GM23338 (cell line): ENCODE results near the gene KRTAP10-9. TPM values are rescaled to one million over a fixed set of nuclear protein-coding genes. Genes with fewer than 3 reads are reported as not detected.

ENCODE experiments used
- ATAC-seq: fragments of 200-7000 bp; cut with Tn5 transposase; 3 replicates; pipeline ENCODE4 v1.9.1; 2020
- DNase-seq: peaks from one replicate; pipeline ENCODE4 v3.0.0-alpha.2; 2015; ENCODE audit warnings: low spot score
- H2AFZ ChIP-seq: fragments of 200-600 bp; sonication (generic); 2 replicates; pipeline ENCODE4 v1.8.0; 2016; ENCODE audit warnings: antibody characterized with exemption, mild to moderate bottlenecking, moderate library complexity
- H3F3A ChIP-seq: fragments of 200-600 bp; sonication (generic); replicated peaks from 2 replicates; pipeline ENCODE4 v1.8.0; 2017; ENCODE audit warnings: antibody characterized with exemption, mixed run types, low read depth
- H3K27ac ChIP-seq: fragments of 200-600 bp; sonication (generic); 2 replicates; pipeline ENCODE4 v1.6.1; 2016; ENCODE audit warnings: low read depth
- H3K27me3 ChIP-seq: fragments of 200-600 bp; sonication (generic); 2 replicates; pipeline ENCODE4 v1.8.0; 2016; ENCODE audit warnings: mild to moderate bottlenecking, mixed run types, moderate library complexity; ENCODE audit not compliant: insufficient read depth
- H3K36me3 ChIP-seq: fragments of 200-600 bp; sonication (generic); 2 replicates; pipeline ENCODE4 v1.8.0; 2016; ENCODE audit warnings: mild to moderate bottlenecking; ENCODE audit not compliant: insufficient read depth
- H3K4me1 ChIP-seq: fragments of 200-600 bp; sonication (generic); 2 replicates; pipeline ENCODE4 v1.8.0; 2016; ENCODE audit warnings: mild to moderate bottlenecking, moderate library complexity; ENCODE audit not compliant: insufficient read depth
- H3K4me2 ChIP-seq: fragments of 200-600 bp; sonication (generic); 2 replicates; pipeline ENCODE4 v1.7.1; 2017; ENCODE audit warnings: mixed run types
- H3K4me3 ChIP-seq: fragments of 200-600 bp; sonication (generic); 2 replicates; pipeline ENCODE4 v1.6.1; 2016; ENCODE audit warnings: mixed run types
- H3K79me2 ChIP-seq: fragments of 200-600 bp; sonication (generic); replicated peaks from 2 replicates; pipeline ENCODE4 v1.8.0; 2017; ENCODE audit warnings: mild to moderate bottlenecking; ENCODE audit not compliant: insufficient read depth
- H3K9me2 ChIP-seq: fragments of 200-600 bp; sonication (generic); 2 replicates; pipeline ENCODE4 v1.8.0; 2017; ENCODE audit not compliant: insufficient read depth
- H4K20me1 ChIP-seq: fragments of 200-600 bp; sonication (generic); replicated peaks from 2 replicates; pipeline ENCODE4 v1.8.0; 2017; ENCODE audit warnings: mild to moderate bottlenecking; ENCODE audit not compliant: insufficient read depth
- H3K27ac Mint-ChIP-seq: 2 replicates; pipeline ENCODE4 v1.8.0; 2020; ENCODE audit warnings: inconsistent platforms, mild to moderate bottlenecking, moderate library complexity, mixed read lengths
- H3K27me3 Mint-ChIP-seq: 3 replicates; pipeline ENCODE4 v1.8.0; 2022; ENCODE audit warnings: low read depth, mild to moderate bottlenecking, moderate library complexity, mixed read lengths, inconsistent platforms; ENCODE audit not compliant: insufficient read depth, poor library complexity
- H3K36me3 Mint-ChIP-seq: 3 replicates; pipeline ENCODE4 v1.8.0; 2021; ENCODE audit warnings: low read depth, mild to moderate bottlenecking, inconsistent platforms, moderate library complexity, mixed read lengths
- H3K4me1 Mint-ChIP-seq: 3 replicates; pipeline ENCODE4 v1.8.0; 2020; ENCODE audit warnings: mild to moderate bottlenecking, inconsistent platforms, mixed read lengths
- H3K4me3 Mint-ChIP-seq: 3 replicates; pipeline ENCODE4 v1.8.0; 2021; ENCODE audit warnings: moderate library complexity, mild to moderate bottlenecking, inconsistent platforms, mixed read lengths
- H3K9me3 Mint-ChIP-seq: 3 replicates; pipeline ENCODE4 v1.8.0; 2020; ENCODE audit warnings: moderate library complexity, mild to moderate bottlenecking, inconsistent platforms, mixed read lengths
- CREB1 ChIP-seq: fragments of 250-450 bp; sonication (Bioruptor Pico); IDR thresholded peaks from 2 replicates; pipeline ENCODE4 v1.5.0; 2020; ENCODE audit warnings: low read depth, mild to moderate bottlenecking, moderate library complexity
- EZH2 ChIP-seq: fragments of 200-600 bp; sonication (generic); IDR thresholded peaks from one replicate; pipeline ENCODE4 v1.8.0; 2017; ENCODE audit warnings: antibody characterized with exemption, mild to moderate bottlenecking, low read depth; ENCODE audit not compliant: unreplicated experiment
- EZH2phosphoT487 ChIP-seq: fragments of 200-600 bp; sonication (generic); IDR thresholded peaks from one replicate; pipeline ENCODE4 v1.8.1; 2018; ENCODE audit warnings: antibody characterized with exemption; ENCODE audit not compliant: unreplicated experiment
- JUNB ChIP-seq: IDR thresholded peaks from one replicate; pipeline ENCODE4 v1.6.1; 2016; ENCODE audit warnings: antibody characterized with exemption; ENCODE audit not compliant: unreplicated experiment
- NANOG ChIP-seq: IDR thresholded peaks from 2 replicates; pipeline ENCODE4 v1.6.1; 2016; ENCODE audit warnings: antibody characterized with exemption, borderline replicate concordance
- POLR2AphosphoS5 ChIP-seq: IDR thresholded peaks from 2 replicates; pipeline ENCODE4 v1.6.1; 2016; ENCODE audit warnings: antibody characterized with exemption, low read depth
- REST ChIP-seq: IDR thresholded peaks from one replicate; pipeline ENCODE4 v1.6.1; 2018; ENCODE audit warnings: antibody characterized with exemption; ENCODE audit not compliant: unreplicated experiment
- STAT1 ChIP-seq: IDR thresholded peaks from one replicate; pipeline ENCODE4 v1.6.1; 2016; ENCODE audit warnings: antibody characterized with exemption; ENCODE audit not compliant: unreplicated experiment
- ZNF114 ChIP-seq: fragments of 250-450 bp; sonication (Bioruptor Pico); IDR thresholded peaks from 2 replicates; pipeline ENCODE4 v1.5.0; 2020; ENCODE audit warnings: mild to moderate bottlenecking, moderate library complexity
- ZNF331 ChIP-seq: fragments of 250-450 bp; sonication (Bioruptor Pico); IDR thresholded peaks from 2 replicates; pipeline ENCODE4 v1.5.0; 2020; ENCODE audit warnings: low read depth, mild to moderate bottlenecking, moderate library complexity
- polyA plus RNA-seq: library from polyadenylated mRNA; unstranded; fragments of >200 nt; fragmentation: Nextera tagmentation; extraction: Ambion mirVana; gene quantifications from 2 replicates; pipeline ENCODE4 v1.2.1, GENCODE V29; 2016
- total RNA-seq: library from RNA; depleted of rRNA; stranded (reverse); fragments of >200 nt; shearing (Covaris generic); gene quantifications from 2 replicates; pipeline ENCODE4 v1.2.3, GENCODE V29; 2014
- TF ChIP-seq, protein P1 (sequence below): fragments of 250-450 bp; sonication (Bioruptor Pico); IDR thresholded peaks from 2 replicates; pipeline ENCODE4 v1.5.0; 2020; ENCODE audit warnings: mild to moderate bottlenecking, moderate library complexity
- TF ChIP-seq, protein P2 (sequence below): IDR thresholded peaks from 2 replicates; pipeline ENCODE4 v1.6.1; 2016; ENCODE audit warnings: antibody characterized with exemption
- TF ChIP-seq, protein P3 (sequence below), 2 experiments: fragments of 200-600 bp in 1 of 2; sonication (generic) in 1 of 2; conservative IDR thresholded peaks; 2 replicates each; pipeline versions ENCODE4 v1.5.1 to v1.6.1; 2016 to 2017; ENCODE audit warnings: antibody characterized with exemption in 2 of 2, low read depth in 2 of 2, mild to moderate bottlenecking in 2 of 2, moderate library complexity in 1 of 2

Gene KRTAP10-9
- total and polyA plus RNA-seq, 2 experiments from 2014 or later, result not detected

DNA sequence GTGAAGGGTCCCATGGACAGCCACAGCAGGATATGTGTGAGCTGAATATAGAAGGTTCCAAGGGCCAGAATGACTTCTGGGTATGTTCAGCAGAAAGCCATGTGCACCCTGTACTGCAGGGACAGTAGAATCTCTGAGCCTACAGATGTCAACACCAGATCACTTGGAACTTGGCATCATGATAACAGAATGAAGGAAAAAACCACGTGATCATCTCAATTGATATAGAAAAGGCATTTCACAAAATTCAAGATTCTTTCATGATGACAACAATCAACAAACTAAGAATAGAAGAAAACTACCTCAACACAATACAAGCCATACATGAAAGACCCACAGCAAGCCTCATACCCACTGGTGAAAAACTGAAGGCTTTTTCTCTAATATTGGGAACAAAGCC is 40.7 kb downstream of the KRTAP10-9 start:
- H3K36me3 ChIP-seq, result no peaks in the 10 kb centered on the region
- no peaks in the 10 kb centered on the region for H3K9me2 ChIP-seq
- no peak overlapping the region for H3K4me3 ChIP-seq
- no peaks in the 10 kb centered on the region for H3K4me1 ChIP-seq
- Mint-ChIP-seq H3K9me3 (peaks cover 47% of the 10 kb centered on the region), H3K36me3 (peaks cover 12% of the 10 kb centered on the region), H3K27ac (no peak overlapping the region), H3K4me3 (no peak overlapping the region), H3K4me1 (no peaks in the 10 kb centered on the region; the same call in 2 of the 3 replicates), H3K27me3 (peaks cover 1% of the 10 kb centered on the region)
- H4K20me1 ChIP-seq, result no peaks in the 10 kb centered on the region
- H3K27ac ChIP-seq, result no peak overlapping the region
- TF ChIP-seq CREB1 (CRISPR knock-in tag) (no peak), ZNF114 (CRISPR knock-in tag) (no peak), REST (no peak), NANOG (no peak), EZH2phosphoT487 (no peak), POLR2AphosphoS5 (no peak), JUNB (no peak), STAT1 (no peak), EZH2 (no peak), ZNF331 (CRISPR knock-in tag) (no peak)
- TF ChIP-seq, protein P1, sequence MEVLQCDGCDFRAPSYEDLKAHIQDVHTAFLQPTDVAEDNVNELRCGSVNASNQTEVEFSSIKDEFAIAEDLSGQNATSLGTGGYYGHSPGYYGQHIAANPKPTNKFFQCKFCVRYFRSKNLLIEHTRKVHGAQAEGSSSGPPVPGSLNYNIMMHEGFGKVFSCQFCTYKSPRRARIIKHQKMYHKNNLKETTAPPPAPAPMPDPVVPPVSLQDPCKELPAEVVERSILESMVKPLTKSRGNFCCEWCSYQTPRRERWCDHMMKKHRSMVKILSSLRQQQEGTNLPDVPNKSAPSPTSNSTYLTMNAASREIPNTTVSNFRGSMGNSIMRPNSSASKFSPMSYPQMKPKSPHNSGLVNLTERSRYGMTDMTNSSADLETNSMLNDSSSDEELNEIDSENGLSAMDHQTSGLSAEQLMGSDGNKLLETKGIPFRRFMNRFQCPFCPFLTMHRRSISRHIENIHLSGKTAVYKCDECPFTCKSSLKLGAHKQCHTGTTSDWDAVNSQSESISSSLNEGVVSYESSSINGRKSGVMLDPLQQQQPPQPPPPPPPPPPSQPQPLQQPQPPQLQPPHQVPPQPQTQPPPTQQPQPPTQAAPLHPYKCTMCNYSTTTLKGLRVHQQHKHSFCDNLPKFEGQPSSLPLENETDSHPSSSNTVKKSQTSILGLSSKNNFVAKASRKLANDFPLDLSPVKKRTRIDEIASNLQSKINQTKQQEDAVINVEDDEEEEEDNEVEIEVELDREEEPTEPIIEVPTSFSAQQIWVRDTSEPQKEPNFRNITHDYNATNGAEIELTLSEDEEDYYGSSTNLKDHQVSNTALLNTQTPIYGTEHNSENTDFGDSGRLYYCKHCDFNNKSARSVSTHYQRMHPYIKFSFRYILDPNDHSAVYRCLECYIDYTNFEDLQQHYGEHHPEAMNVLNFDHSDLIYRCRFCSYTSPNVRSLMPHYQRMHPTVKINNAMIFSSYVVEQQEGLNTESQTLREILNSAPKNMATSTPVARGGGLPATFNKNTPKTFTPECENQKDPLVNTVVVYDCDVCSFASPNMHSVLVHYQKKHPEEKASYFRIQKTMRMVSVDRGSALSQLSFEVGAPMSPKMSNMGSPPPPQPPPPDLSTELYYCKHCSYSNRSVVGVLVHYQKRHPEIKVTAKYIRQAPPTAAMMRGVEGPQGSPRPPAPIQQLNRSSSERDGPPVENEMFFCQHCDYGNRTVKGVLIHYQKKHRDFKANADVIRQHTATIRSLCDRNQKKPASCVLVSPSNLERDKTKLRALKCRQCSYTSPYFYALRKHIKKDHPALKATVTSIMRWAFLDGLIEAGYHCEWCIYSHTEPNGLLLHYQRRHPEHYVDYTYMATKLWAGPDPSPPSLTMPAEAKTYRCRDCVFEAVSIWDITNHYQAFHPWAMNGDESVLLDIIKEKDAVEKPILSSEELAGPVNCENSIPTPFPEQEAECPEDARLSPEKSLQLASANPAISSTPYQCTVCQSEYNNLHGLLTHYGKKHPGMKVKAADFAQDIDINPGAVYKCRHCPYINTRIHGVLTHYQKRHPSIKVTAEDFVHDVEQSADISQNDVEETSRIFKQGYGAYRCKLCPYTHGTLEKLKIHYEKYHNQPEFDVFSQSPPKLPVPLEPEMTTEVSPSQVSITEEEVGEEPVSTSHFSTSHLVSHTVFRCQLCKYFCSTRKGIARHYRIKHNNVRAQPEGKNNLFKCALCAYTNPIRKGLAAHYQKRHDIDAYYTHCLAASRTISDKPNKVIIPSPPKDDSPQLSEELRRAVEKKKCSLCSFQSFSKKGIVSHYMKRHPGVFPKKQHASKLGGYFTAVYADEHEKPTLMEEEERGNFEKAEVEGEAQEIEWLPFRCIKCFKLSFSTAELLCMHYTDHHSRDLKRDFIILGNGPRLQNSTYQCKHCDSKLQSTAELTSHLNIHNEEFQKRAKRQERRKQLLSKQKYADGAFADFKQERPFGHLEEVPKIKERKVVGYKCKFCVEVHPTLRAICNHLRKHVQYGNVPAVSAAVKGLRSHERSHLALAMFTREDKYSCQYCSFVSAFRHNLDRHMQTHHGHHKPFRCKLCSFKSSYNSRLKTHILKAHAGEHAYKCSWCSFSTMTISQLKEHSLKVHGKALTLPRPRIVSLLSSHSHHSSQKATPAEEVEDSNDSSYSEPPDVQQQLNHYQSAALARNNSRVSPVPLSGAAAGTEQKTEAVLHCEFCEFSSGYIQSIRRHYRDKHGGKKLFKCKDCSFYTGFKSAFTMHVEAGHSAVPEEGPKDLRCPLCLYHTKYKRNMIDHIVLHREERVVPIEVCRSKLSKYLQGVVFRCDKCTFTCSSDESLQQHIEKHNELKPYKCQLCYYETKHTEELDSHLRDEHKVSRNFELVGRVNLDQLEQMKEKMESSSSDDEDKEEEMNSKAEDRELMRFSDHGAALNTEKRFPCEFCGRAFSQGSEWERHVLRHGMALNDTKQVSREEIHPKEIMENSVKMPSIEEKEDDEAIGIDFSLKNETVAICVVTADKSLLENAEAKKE (CRISPR knock-in tag), result no peak
- TF ChIP-seq, protein P2, sequence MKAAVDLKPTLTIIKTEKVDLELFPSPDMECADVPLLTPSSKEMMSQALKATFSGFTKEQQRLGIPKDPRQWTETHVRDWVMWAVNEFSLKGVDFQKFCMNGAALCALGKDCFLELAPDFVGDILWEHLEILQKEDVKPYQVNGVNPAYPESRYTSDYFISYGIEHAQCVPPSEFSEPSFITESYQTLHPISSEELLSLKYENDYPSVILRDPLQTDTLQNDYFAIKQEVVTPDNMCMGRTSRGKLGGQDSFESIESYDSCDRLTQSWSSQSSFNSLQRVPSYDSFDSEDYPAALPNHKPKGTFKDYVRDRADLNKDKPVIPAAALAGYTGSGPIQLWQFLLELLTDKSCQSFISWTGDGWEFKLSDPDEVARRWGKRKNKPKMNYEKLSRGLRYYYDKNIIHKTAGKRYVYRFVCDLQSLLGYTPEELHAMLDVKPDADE, result no peak
- TF ChIP-seq, protein P3, sequence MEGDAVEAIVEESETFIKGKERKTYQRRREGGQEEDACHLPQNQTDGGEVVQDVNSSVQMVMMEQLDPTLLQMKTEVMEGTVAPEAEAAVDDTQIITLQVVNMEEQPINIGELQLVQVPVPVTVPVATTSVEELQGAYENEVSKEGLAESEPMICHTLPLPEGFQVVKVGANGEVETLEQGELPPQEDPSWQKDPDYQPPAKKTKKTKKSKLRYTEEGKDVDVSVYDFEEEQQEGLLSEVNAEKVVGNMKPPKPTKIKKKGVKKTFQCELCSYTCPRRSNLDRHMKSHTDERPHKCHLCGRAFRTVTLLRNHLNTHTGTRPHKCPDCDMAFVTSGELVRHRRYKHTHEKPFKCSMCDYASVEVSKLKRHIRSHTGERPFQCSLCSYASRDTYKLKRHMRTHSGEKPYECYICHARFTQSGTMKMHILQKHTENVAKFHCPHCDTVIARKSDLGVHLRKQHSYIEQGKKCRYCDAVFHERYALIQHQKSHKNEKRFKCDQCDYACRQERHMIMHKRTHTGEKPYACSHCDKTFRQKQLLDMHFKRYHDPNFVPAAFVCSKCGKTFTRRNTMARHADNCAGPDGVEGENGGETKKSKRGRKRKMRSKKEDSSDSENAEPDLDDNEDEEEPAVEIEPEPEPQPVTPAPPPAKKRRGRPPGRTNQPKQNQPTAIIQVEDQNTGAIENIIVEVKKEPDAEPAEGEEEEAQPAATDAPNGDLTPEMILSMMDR (conservative IDR thresholded peaks at IDR 0.05; ENCODE audit: low read depth in 2 of 2), result no peak
- no peaks in the 10 kb centered on the region for H3K79me2 ChIP-seq
- DNase-seq (no peak), ATAC-seq (no peak)
- no peaks in the 10 kb centered on the region for H3F3A ChIP-seq
- H3K4me2 ChIP-seq, result no peak overlapping the region
- no peak overlapping the region for H2AFZ ChIP-seq
- no peaks in the 10 kb centered on the region for H3K27me3 ChIP-seq
